Anterior cingulate cortex (tissue), 58 donors: ENCODE data around the gene FGF14.

Source experiments
- DNase-seq, 58 donors: peaks; one replicate each; lab custom pipeline; 2025; lab: John Stamatoyannopoulos, UW

Gene FGF14

GRCh38 chr13:101752432-101752831 lies 649.4 kb downstream of the FGF14 start:
- DNase-seq: no peak

GRCh38 chr13:101751488-101751887 lies 650.4 kb downstream of the FGF14 start:
- no peak for DNase-seq

GRCh38 chr13:101749584-101749983 lies 652.3 kb downstream of the FGF14 start:
- DNase-seq: no peak

DNA sequence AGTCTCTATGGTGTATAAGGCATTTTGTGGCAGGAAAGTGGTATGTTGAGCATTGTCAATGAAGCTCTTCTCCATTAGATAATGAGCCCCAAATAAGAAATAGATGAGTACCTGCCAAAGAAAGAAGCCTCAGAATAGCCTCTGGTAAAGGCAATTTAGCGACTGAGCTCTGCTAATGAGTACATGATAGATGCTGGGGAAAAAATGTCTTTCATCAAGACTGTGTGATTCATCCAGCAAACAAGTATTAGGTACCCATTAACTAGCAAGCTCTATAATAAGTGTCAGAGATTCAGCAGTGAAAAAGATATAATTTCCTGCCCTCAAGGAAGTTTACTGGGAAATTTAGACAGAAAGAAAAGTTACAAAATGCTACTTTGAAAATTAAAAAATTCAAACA lies 654.8 kb downstream of the FGF14 start:
- no peak for DNase-seq

DNA sequence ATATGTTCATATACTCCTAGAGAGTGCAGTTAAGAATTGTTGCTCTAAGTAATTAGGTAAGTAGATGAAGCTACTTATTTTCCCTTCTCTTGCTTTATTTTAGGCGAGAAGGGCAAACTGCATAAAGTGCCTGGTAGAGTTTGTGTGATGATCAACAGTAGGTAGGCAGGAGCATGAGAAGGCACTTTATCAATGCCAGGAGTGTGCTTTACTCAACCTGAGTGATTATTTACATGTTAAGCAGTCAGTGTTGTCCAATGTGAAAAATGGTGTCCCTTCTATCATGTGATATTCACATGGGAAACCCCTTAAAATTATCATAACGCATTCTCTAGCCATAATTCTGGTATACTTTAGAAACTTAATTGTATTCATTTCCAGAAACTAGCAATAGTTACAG lies 655.3 kb downstream of the FGF14 start:
- DNase-seq: no peak

GRCh38 chr13:101739382-101740178 lies 662.3 kb downstream of the FGF14 start:
- no peak for DNase-seq

DNA sequence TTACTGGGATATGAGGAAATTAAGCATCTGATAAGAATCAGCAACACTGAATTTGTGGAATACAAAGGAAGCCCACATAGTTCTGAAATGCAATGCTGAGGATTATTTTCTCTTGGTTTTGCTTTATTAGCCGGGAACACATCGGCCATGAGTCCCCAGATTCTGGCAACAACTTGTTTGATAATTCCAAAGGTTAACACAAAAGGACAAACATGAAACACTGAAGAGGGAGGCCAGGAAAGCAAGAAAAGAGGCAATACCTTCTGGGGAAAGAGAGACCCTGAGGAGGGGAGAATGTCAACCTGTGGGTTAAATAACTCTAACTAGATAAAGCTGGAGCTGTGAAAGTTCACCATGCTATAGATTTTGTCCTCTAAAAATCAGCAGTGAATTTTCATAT lies 663.5 kb downstream of the FGF14 start:
- DNase-seq: no peak

GRCh38 chr13:101736566-101736965 lies 665.3 kb downstream of the FGF14 start:
- no peak for DNase-seq

- DNase-seq: no peak
Measured at GRCh38 chr13:101730420-101731000, 671.3 kb downstream of the FGF14 start.

- DNase-seq: no peak
Measured at GRCh38 chr13:101728615-101729014, 673.2 kb downstream of the FGF14 start.

- no peak for DNase-seq
Measured at GRCh38 chr13:101728021-101728420, 673.8 kb downstream of the FGF14 start.

- no peak for DNase-seq
Measured at GRCh38 chr13:101727118-101727517, 674.7 kb downstream of the FGF14 start.

GRCh38 chr13:101726681-101727080 lies 675.2 kb downstream of the FGF14 start:
- no peak for DNase-seq

DNA sequence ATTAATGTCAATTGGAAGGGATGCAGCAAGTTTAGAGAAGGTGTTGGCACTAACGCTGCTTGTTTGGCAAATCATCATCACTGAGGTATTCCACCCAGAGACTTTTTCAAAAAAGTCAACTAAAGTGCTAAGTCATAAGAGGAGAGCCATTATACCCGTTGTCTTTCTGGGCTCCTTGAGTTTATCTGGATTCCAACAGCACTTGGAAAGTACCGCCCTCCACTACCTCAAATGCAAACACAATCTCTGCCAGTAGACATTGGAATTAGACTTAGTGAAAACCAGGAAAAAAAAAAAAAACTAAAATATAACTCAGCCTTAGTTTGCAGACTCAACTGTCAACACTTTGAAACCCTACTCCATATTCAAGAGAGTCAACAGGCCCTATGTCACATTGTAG lies 683.4 kb downstream of the FGF14 start:
- DNase-seq: no peak

DNA sequence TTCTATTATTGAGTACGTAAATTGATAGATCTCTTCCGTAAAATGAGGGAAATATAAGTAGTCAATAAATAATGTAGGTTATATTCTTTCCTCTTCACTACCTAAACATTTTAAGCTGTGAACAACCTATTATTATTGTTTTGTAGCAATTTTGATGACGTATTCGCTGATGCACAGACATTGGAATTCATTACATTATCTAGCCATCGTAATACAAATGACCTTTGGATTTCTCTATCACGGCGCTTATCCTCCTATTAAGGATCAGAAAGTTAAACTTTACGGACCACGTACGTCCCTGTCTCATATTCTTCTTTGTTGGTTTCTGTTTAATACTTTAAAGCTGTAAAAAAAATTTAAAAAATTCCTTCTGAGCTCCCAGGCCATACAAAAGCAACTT lies 684.5 kb downstream of the FGF14 start:
- DNase-seq: no peak

- no peak for DNase-seq
Measured at GRCh38 chr13:101714195-101714594, 687.7 kb downstream of the FGF14 start.

- DNase-seq: no peak
Measured at GRCh38 chr13:101712026-101712348, 689.9 kb downstream of the FGF14 start.

GRCh38 chr13:101711307-101712025 lies 690.4 kb downstream of the FGF14 start:
- DNase-seq: no peak

DNA sequence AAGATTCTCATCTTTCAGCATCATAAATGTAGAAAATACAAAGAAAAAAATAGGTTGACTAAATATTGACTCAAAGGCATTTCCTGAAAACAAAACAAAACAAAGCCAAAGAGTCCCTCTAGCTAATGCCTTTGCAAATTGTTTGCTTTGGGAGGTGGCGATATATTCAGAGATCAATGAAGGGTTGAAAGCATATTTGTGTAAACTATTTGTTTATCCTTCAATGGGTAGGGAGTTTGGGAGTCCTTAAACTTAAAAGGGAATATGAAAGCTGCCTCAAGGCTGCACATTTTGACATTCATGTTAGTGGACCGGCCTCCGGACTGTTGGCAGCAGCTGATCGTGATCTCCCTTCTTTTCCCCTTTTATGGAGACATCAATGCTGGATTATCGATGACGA lies 691.9 kb downstream of the FGF14 start:
- no peak for DNase-seq

- DNase-seq: no peak
Measured at GRCh38 chr13:101708115-101708514, 693.7 kb downstream of the FGF14 start.

- no peak for DNase-seq
Measured at GRCh38 chr13:101707659-101708058, 694.2 kb downstream of the FGF14 start.

DNA sequence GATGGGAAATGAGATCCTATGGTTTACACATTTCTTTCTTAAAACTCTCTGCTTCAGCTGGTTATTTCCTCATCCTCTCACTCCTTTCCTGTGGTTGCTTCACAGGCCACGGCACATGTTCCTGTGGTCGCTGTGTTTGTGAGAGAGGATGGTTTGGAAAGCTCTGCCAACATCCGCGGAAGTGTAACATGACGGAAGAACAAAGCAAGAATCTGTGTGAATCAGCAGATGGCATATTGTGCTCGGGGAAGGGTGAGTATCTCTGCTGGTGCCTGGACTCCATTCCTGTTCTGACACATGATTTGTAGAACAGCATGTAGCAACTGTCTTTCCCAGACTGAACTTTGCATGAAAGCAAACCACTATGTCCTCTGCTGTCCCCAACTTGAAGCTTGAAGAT lies 695.2 kb downstream of the FGF14 start:
- peak in 10 of 58 donors; percentile 1 to 20 (median 6) for DNase-seq
